Stimulated activated CD8-positive, alpha-beta memory T cell treated with anti-CD3 and anti-CD28 coated beads, Interleukin-7, amount 100 ng/mL, for 24 hours (primary cell): ENCODE results near the gene CDK11A.
"Not testable (repeated sequence)": the region's sequence is repeated elsewhere in the genome, so short reads cannot be mapped to it uniquely, and the experiment has no call there.

Source experiments
- DNase-seq: peaks from one replicate; pipeline ENCODE4 v3.0.0-alpha.2; 2020; ENCODE audit warnings: low read depth

CDK11A gene

DNA sequence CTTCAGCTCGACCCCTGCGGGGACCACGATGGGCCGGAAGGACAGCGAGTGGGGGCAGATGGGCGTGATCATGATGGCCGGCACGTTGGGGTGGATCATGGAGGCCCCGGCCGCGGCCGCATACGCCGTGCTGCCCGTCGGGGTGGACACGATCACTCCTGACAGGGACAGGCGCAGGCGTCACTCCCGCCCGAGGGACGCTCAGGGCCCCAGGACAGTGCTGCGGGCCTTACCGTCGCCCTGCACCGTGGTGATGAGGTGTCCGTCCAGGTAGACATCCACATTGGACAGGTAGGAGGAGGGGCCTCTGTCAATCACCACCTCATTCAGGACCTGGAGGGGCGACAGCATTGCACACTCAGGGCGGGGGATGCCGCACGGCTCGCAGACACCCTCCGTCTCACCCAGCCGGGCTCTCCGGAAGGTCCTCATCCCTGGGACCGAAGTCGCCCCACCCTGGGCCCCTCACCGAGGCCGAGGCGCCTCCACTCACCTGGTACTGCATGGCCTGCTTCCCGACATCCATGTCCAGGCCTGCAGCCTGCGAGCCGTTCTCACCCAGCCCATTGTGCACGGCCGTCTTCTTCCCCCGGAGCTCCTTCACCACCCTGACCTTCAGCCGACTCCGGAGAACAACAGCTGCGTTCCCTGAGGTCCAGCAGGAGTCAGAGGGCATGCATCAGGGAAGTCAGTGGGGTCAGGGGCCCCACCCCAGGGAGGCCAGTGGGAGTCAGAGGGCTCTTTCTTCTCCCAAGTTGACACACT lies 30.1 kb upstream of the CDK11A start:
- no peak for DNase-seq

DNA sequence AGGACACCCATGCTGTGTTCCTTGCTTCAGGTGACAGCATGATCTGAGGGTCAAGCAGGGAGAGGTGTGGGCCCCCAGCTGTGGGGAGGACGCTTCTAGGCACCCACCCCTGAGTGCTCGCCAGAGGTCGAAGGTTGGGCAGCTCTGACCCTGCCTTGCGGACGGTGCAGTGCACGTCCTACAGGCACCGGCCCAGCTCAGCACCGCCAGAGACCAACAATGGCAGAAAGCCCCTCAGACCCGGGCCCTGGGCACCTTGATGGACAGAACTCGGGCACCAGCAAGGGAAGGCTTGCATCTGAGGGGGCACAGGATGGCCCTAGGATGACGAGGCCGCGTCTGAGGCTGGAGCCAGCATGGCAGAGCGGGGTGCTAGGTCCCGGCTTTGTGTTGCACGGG lies 29.4 kb upstream of the CDK11A start:
- DNase-seq: no peak

GRCh38 chr1:1752636-1753606 lies 28.8 kb upstream of the CDK11A start:
- DNase-seq: no peak

- DNase-seq: no peak
These were observed 28.0 kb upstream of the CDK11A start for GRCh38 chr1:1752190-1752589.

DNA sequence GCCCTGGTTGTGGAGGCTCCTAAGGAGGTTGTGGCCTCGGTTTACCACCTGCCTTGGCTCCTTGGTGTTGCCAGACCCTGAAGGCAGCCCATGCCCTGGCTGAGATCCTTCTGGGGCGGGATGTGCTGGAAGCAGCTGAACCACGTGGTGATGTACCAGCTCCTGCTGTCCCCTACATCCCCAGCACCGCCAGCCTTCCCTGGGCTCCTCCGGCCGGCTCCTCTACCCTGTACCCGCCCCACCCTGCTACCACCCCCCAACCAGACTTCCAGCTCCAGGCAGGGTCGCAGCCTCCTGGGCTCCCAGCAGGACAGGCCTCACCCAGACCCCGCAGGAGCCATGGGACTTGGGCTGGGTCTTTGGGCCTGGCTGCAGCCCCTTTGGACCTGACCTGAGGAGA lies 25.8 kb upstream of the CDK11A start:
- not testable (repeated sequence) for DNase-seq

- no peak for DNase-seq
These were observed 24.6 kb upstream of the CDK11A start for GRCh38 chr1:1748686-1749321.

DNA sequence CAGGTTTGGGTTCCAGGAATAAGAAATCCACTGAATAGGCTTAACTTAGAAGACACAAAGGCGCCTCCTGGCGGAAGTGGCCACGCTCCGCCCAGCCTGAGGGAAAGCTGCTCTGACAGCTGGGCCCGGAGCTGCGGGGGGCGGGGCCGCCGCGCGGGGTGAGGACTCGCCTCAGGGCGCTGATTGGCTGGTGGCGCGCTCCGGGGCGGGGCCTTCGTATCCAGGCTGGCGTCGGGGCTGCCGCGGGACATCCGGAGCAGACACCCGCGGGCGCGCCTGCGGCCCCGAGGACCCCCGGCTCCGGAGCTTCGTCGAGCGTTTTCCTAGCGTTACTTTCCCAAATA lies 22.4 kb upstream of the CDK11A start:
- not testable (repeated sequence) for DNase-seq

DNA sequence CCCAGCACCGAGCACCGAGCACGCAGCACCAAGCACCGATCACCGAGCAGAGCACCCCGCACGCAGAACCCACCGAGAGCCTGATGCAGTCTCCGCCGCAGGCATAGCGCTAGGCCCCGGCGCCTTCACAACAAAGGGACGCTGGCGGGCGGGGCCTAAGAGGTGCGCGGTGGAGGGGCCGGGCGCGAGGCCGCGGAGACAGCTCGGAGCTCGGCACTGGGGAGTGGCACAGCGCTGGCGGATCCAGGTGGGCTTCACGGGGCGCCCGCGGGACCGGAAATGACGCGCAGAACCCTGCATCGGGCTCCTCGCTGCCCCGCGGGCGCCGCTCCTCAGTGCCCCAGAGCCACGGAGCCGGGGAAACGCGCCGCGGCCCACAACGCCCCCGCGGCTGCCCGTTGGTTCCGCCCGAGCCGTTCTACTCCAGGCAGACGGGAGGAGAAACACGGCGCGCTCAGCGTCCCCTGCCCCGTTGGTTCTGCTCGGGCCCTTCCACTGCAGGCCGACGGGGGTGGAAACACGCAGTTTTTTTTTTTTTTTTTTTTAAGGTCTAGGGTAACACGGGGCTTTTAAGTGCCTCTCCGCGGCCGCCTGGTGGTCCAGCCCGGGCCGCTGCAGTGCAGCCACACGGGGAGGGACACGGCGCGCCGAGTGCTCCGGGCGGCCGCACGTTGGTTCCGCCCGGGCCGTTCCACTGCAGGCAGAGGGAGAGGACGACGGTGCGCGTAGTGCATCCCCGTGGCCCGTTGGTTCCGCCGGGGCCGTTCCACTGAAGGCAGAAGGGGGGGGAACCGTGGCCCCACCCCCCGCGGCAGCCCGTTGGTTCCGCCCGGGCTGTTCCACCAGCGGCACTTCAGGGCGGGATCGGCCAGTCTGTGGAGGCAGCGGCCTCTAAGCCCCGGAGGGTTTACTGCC lies 21.8 kb upstream of the CDK11A start:
- DNase-seq: peak; percentile 76

DNA sequence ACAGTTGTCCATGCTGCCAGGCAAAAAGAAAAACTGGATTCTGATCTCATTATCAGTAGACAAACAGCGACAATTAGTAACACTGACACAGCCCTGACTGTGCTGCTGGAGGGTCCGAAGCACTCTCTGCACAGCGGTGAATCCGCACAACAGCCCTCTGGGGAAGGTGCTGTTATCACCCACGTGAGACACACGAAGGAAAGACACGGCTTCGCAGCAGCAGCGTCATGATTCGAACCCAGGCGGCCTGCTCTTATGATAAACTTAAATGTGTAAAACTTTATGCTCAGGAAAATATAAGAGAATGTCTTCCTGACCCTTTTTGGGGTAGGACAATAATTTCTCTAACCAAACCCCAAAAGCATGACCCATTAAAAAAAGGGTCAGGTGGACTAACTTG lies 18.4 kb upstream of the CDK11A start:
- DNase-seq: not testable (repeated sequence)

GRCh38 chr1:1741013-1741412 lies 16.9 kb upstream of the CDK11A start:
- not testable (repeated sequence) for DNase-seq

- DNase-seq: not testable (repeated sequence)
These were observed 14.7 kb upstream of the CDK11A start for GRCh38 chr1:1738799-1739337.

- DNase-seq: not testable (repeated sequence)
These were observed 13.8 kb upstream of the CDK11A start for GRCh38 chr1:1737675-1738590.

GRCh38 chr1:1732381-1732780 lies 8.2 kb upstream of the CDK11A start:
- no peak for DNase-seq

GRCh38 chr1:1730870-1731269 lies 6.7 kb upstream of the CDK11A start:
- no peak for DNase-seq

DNA sequence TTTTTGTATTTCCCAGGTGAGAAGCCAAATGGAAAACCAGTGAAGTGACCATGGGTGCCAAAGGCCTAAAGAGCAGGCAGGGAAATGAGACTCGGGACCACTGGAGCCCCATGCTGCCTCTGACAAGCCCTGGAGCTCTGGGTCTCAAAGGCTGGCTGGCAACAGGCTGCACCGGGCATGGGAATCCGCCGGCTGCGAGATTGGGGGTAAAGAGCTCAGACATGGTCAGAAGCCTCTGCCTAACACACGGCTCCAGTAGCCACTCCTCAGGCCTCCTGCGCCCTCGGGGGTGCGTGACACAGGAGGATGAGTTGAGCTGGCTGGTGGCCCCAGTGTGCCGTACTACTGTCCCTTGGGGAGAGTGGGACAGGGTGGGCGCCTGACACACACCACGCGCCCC lies 6.1 kb upstream of the CDK11A start:
- not testable (repeated sequence) for DNase-seq

GRCh38 chr1:1729116-1729816 lies 5.1 kb upstream of the CDK11A start:
- not testable (repeated sequence) for DNase-seq

DNA sequence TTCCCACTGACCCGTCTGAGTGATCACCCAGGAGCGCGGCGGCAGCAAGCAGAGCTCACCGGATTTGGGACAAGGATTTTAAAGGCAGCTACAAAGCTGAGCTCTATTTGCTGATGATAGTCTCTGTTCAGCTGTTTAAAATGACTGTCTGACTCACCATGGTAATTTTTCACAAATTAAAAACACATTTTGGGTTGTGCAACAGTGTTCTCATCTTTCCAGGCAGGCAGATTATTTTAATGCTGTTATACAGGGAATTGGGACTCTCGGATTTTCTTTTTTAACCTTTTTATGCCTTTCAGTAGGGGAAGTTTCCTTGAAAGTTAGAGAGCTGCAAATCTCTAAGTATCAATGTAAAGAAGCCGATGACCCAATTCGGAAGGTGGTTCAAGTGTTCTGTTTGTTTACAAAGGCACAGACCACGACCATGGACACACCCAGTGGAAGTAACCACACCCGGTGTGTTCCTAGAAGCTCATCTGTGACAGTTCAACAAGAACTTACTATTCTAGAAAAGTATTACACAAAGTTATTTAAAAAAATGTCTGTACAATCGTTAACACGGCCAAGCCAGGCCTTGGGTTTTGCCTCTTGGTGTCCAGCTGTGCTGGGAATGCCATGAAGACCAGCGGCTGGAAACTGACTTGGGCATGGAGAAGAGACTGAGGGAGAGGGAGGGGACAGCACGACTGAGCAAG lies 4.3 kb upstream of the CDK11A start:
- not testable (repeated sequence) for DNase-seq

GRCh38 chr1:1727131-1727651 lies 3.0 kb upstream of the CDK11A start:
- not testable (repeated sequence) for DNase-seq

DNA sequence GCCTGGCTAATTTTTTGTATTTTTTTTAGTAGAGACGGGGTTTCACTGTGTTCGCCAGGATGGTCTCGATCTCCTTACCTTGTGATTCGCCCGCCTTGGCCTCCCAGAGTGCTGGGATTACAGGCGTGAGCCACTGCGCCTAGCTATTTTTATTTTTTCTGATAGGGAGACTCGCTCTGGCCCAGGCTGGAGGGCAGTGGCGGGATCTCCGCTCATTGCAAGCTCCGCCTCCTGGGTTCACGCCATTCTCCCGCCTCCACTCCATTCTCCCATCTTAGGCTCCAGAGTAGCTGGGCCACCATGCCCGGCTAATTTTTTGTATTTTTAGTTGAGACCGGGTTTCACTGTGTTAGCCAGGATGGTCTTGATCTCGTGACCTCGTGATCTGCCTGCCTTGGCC lies 1.9 kb upstream of the CDK11A start:
- DNase-seq: not testable (repeated sequence)
